ENCODE measurements around the gene GPR3.

GPR3 gene

DNA sequence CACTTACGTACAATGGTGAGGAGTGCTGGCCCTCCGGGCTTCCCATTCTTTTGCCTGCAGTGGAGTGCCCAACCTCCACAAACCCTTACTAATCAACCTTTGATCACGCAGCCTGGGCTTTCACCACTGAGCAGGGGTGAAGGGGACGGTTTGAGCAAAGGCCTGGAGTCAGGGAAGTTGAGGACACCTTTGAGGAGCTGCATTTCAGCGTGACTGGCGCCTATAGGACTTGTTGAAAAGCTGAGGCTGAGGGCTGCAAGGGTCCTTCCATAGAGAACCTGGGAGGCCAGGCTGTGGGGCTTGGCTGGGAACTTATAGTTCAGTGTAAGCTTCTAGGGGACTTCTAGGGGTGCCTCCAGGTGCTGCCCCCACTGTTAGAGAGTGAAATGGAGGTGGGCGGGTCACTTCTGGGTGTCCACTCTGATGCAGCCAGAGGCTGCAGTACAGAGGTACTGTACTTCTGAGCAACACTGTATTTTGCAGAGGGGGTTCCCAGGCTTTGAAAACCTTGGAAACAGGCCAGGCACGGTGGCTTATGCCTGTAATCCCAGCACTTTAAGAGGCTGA is 40.8 kb upstream of the GPR3 start:
- Histone ChIP-seq H3K27me3 (ENCODE audit: control insufficient read depth, insufficient read depth, low read length) (peaks cover 6% of the 10 kb centered on the region), H3K9me3 (ENCODE audit: control insufficient read depth, insufficient read depth, low read length) (no peaks in the 10 kb centered on the region), H3K4me3 (ENCODE audit: low read depth, low read length) (peak overlapping the region; percentile 71), H3K9ac (ENCODE audit: low read depth, low read length) (peak overlapping the region; percentile 76), H3K4me1 (ENCODE audit: control insufficient read depth, insufficient read depth, low read length) (peaks cover 6% of the 10 kb centered on the region), H3K36me3 (ENCODE audit: control insufficient read depth, insufficient read depth, low read length) (peaks cover 2% of the 10 kb centered on the region)

DNA sequence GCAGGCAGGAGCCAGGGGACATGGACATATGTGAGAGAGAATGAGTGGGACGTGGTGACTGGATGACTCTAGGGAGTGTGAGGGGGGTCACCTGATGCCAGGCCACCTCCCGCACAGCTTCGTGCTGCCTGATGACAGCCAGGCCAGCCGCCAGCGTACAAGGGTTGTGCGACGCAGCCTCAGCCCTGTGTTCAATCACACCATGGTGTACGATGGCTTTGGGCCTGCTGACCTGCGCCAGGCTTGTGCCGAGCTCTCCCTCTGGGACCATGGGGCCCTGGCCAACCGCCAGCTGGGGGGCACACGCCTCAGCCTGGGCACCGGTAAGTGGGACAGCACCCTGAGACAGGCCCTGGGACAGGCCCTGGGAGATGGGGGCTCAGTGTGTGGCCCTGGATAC is 39.3 kb upstream of the GPR3 start:
- H3K9me3 ChIP-seq (ENCODE audit: control insufficient read depth, insufficient read depth, low read length) = no peaks in the 10 kb centered on the region
- H3K36me3 ChIP-seq (ENCODE audit: control insufficient read depth, insufficient read depth, low read length) = no peaks in the 10 kb centered on the region
- H3K27me3 ChIP-seq (ENCODE audit: control insufficient read depth, insufficient read depth, low read length) = peaks cover 12% of the 10 kb centered on the region
- H3K4me1 ChIP-seq (ENCODE audit: control insufficient read depth, insufficient read depth, low read length) = peaks cover 5% of the 10 kb centered on the region
- no peak overlapping the region for H3K9ac ChIP-seq (ENCODE audit: low read depth, low read length)
- H3K4me3 ChIP-seq (ENCODE audit: low read depth, low read length) = no peak overlapping the region

DNA sequence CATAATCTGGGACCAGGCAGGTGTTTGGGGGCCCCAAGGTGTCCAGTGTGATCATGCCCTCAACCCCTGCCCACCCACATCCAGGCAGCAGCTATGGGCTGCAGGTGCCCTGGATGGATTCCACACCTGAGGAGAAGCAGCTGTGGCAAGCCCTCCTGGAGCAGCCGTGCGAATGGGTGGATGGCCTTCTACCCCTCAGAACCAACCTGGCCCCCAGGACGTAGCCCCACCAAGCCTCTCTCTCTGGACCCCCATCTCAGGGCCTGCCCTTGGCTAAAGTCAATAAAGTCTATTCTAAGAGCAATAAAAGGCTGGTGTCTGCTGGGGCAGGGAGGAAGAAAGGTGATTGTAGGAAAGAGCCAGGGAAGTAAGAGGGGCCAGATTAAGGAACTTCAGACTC is 38.8 kb upstream of the GPR3 start:
- peaks cover 5% of the 10 kb centered on the region for H3K4me1 ChIP-seq (ENCODE audit: control insufficient read depth, insufficient read depth, low read length)
- H3K27me3 ChIP-seq (ENCODE audit: control insufficient read depth, insufficient read depth, low read length) = peaks cover 17% of the 10 kb centered on the region

DNA sequence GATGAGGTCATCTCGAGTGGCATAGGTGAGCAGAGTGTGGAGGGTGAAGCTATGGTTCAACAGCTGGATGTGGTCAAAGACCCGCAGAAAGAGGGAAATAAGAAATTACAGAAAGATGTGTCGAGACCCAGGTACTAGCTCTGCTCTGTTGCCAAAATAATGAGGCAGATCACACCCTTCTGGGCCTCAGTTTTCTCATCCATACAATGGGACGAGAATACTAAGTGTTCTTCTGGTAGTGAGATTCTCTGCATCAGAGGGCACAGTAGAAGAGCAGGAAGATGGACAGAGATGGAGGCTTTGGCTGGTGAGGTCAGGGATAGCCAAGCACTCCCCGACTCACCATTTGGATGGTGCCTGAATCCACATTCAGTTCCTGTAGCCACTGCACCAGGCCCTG is 36.7 kb upstream of the GPR3 start:
- H3K27me3 ChIP-seq (ENCODE audit: control insufficient read depth, insufficient read depth, low read length) = peaks cover 29% of the 10 kb centered on the region
- H3K9me3 ChIP-seq (ENCODE audit: control insufficient read depth, insufficient read depth, low read length) = no peaks in the 10 kb centered on the region
- no peaks in the 10 kb centered on the region for H3K36me3 ChIP-seq (ENCODE audit: control insufficient read depth, insufficient read depth, low read length)
- H3K4me3 ChIP-seq (ENCODE audit: low read depth, low read length) = no peak overlapping the region
- H3K9ac ChIP-seq (ENCODE audit: low read depth, low read length) = no peak overlapping the region
- peaks cover 3% of the 10 kb centered on the region for H3K4me1 ChIP-seq (ENCODE audit: control insufficient read depth, insufficient read depth, low read length)

More for the DNA sequence above, 38.8 kb upstream of the GPR3 start:
- no peaks in the 10 kb centered on the region for H3K36me3 ChIP-seq (ENCODE audit: control insufficient read depth, insufficient read depth, low read length)
- no peak overlapping the region for H3K4me3 ChIP-seq (ENCODE audit: low read depth, low read length)
- H3K9ac ChIP-seq (ENCODE audit: low read depth, low read length) = no peak overlapping the region
- H3K9me3 ChIP-seq (ENCODE audit: control insufficient read depth, insufficient read depth, low read length) = no peaks in the 10 kb centered on the region

DNA sequence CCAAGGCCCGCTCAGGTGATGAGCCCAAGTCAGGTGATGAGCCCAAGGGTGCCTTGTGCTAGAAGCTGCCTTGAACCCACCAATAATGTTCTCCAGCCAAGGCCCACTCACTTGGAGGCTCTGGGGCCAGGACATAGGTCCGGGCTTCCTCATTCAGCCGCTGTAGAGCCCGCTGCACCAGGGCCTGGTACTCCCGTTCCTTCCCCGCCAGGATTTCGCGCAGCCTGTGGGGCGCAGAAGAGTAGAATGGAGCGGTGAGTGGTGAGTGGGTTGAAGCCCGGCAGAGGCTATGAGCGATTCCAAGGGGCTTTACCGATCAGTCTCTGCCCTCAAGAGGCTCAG is 36.2 kb upstream of the GPR3 start:
- peaks cover 3% of the 10 kb centered on the region for H3K4me1 ChIP-seq (ENCODE audit: control insufficient read depth, insufficient read depth, low read length)
- no peak overlapping the region for H3K4me3 ChIP-seq (ENCODE audit: low read depth, low read length)
- H3K9ac ChIP-seq (ENCODE audit: low read depth, low read length) = no peak overlapping the region
- H3K36me3 ChIP-seq (ENCODE audit: control insufficient read depth, insufficient read depth, low read length) = no peaks in the 10 kb centered on the region
- peaks cover 35% of the 10 kb centered on the region for H3K27me3 ChIP-seq (ENCODE audit: control insufficient read depth, insufficient read depth, low read length)
- no peaks in the 10 kb centered on the region for H3K9me3 ChIP-seq (ENCODE audit: control insufficient read depth, insufficient read depth, low read length)

DNA sequence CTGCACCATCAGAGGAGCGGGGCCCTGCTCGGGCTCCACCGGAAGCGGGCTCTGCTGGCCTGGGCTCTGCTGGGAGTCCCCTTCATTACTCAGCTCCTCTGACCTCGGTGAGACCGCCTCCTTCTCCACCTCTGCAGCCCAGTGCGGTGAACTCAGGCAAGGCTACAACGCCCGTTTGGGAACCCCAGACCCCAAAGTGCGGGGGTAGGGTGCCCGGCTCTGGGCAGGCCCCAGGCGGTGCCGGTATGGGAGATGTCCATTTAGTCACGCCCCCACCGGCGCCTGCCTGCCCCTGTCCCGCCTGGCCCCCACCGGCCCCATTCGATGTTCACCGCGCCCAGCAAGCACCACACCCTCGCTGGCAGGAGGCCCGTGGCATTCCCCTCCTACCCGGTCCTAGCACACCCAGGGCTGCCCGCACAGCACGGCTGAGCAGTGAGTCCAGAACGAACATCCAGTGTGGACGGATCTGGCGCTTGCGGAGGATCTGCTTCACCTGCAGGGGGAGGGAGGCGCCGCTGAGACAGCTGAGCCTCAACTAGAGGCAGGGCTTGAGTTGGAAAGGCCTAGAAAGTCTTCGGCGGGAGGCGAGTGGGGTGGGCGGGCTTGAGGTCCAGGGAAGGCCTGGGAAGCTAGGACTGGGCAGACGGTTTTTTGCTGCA is 35.7 kb upstream of the GPR3 start:
- no peaks in the 10 kb centered on the region for H3K9me3 ChIP-seq (ENCODE audit: control insufficient read depth, insufficient read depth, low read length)
- peaks cover 40% of the 10 kb centered on the region for H3K27me3 ChIP-seq (ENCODE audit: control insufficient read depth, insufficient read depth, low read length)
- H3K4me1 ChIP-seq (ENCODE audit: control insufficient read depth, insufficient read depth, low read length) = peaks cover 3% of the 10 kb centered on the region
- no peak overlapping the region for H3K9ac ChIP-seq (ENCODE audit: low read depth, low read length)
- H3K4me3 ChIP-seq (ENCODE audit: low read depth, low read length) = no peak overlapping the region
- H3K36me3 ChIP-seq (ENCODE audit: control insufficient read depth, insufficient read depth, low read length) = no peaks in the 10 kb centered on the region

DNA sequence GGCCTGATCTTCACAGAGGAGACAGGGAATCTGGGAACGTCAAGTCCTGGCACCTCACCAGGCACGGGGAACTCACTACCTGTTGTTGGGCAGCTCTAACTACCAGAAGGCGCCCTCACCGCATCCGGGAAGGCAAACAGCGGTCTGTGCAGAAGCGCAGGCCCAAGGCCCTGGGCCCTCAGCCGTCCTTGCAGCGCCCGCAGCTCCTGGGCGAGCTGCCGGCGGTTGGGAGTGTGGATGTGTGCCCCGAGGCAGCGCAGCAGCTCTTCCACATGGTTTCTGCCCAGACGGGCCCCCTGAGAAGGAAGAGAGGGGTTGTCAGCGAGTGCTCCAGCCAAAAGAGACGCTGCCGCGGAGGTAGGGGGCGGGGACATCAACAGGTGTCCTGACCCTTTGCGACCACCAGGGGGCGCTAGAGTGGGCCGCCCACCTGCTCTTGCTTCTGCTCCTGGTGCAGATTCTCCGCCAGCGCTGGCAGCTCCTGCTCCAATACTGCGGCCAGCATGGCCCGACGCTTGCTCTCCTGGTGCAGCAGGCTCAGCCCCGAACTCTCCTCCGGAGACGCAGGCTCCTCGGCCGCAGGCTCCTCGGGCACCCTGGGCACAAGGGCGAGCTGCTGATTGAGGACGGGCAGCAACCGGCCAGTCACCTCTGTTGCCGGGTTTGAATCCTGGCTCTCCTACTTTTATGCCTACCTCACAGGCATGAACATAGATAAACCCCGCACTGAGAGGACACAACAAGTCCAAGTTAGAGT is 35.0 kb upstream of the GPR3 start:
- Histone ChIP-seq H3K9me3 (ENCODE audit: control insufficient read depth, insufficient read depth, low read length) (no peaks in the 10 kb centered on the region), H3K4me1 (ENCODE audit: control insufficient read depth, insufficient read depth, low read length) (peaks cover 3% of the 10 kb centered on the region), H3K4me3 (ENCODE audit: low read depth, low read length) (peak overlapping the region; percentile 39), H3K9ac (ENCODE audit: low read depth, low read length) (no peak overlapping the region), H3K27me3 (ENCODE audit: control insufficient read depth, insufficient read depth, low read length) (peaks cover 45% of the 10 kb centered on the region), H3K36me3 (ENCODE audit: control insufficient read depth, insufficient read depth, low read length) (no peaks in the 10 kb centered on the region)

DNA sequence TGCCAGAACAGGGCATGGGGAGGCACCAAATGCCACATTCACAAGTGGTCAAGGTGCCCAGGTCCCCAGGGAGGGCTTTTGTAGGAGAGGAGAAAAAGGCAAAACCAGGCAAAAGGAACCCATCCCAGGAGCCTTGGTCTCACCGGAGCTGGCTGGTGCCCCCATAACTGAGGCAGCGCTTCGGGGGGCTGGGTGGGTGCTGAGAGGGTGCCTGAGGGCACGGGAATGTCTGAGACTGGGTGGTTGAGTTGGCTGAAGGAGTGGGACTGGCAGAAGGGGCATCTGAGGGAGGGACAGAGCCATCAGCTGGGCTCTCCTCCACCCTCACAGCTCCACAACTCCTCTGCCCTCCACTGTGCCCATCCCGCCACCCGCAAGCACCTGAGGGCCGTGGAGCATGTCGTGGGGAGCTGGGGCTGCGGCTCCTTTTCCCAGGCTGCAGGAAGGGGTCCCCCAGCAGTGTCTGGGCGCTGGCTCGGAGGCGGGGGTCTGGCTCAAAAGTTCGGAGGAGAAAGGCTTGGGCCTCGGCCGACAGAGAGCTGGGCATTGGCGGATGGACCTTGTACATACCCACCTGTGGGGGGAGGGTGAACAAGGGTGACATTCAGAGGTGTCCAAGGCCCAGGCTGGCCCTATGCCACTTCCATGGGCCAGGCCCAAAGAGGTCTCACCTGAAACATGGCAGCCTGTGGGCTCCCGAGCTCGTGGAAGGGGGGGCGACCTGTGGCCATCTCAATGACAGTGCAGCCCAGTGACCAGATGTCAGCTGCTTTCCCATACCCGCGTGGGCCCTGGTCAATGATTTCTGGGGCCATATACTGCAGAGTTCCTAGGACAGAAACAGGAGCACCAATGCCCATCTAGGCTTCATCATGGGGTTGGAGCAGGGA is 34.1 kb upstream of the GPR3 start:
- H3K9ac ChIP-seq (ENCODE audit: low read depth, low read length) = no peak overlapping the region
- peaks cover 3% of the 10 kb centered on the region for H3K4me1 ChIP-seq (ENCODE audit: control insufficient read depth, insufficient read depth, low read length)
- no peaks in the 10 kb centered on the region for H3K36me3 ChIP-seq (ENCODE audit: control insufficient read depth, insufficient read depth, low read length)
- H3K27me3 ChIP-seq (ENCODE audit: control insufficient read depth, insufficient read depth, low read length) = peaks cover 45% of the 10 kb centered on the region
- H3K9me3 ChIP-seq (ENCODE audit: control insufficient read depth, insufficient read depth, low read length) = no peaks in the 10 kb centered on the region
- H3K4me3 ChIP-seq (ENCODE audit: low read depth, low read length) = no peak overlapping the region

DNA sequence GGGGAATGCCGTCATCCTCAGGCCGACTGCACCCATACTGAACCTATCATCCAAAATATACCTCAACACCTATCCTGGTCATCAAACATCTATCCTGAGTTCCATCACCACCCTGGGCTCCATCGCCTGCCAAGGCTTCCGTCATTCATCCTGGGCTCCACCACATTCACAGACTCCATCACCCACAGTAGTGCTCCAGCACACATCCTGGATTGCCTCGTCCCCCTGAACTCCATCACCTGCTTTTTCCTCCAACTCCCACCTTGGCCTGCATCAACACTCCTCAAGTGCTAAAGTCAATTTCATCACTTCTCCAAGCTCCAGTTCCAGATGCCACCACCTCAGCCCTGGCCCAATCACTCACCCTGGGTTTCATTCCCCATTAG is 33.5 kb upstream of the GPR3 start:
- Histone ChIP-seq H3K36me3 (ENCODE audit: control insufficient read depth, insufficient read depth, low read length) (no peaks in the 10 kb centered on the region), H3K9me3 (ENCODE audit: control insufficient read depth, insufficient read depth, low read length) (no peaks in the 10 kb centered on the region), H3K9ac (ENCODE audit: low read depth, low read length) (no peak overlapping the region), H3K4me3 (ENCODE audit: low read depth, low read length) (no peak overlapping the region), H3K4me1 (ENCODE audit: control insufficient read depth, insufficient read depth, low read length) (peaks cover 3% of the 10 kb centered on the region), H3K27me3 (ENCODE audit: control insufficient read depth, insufficient read depth, low read length) (peaks cover 48% of the 10 kb centered on the region)

DNA sequence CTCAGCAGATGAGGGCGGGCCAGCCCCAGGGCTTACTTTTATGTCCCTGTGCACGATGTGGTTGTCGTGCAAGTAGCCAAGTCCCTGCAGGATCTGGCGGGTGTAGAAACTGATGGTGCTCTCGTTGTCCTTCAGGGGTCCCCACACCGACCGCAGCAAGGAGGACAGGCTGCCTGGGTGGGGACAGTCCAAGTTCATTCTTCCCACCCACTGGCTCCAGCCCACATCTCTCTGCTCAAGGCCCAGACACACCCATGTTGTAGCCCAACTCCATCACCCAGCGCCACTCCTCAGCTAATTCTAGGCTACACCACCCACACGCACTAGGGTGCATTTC is 32.6 kb upstream of the GPR3 start:
- peaks cover 48% of the 10 kb centered on the region for H3K27me3 ChIP-seq (ENCODE audit: control insufficient read depth, insufficient read depth, low read length)
- no peaks in the 10 kb centered on the region for H3K9me3 ChIP-seq (ENCODE audit: control insufficient read depth, insufficient read depth, low read length)
- H3K9ac ChIP-seq (ENCODE audit: low read depth, low read length) = no peak overlapping the region
- peak overlapping the region; percentile 77 for H3K4me3 ChIP-seq (ENCODE audit: low read depth, low read length)
- H3K4me1 ChIP-seq (ENCODE audit: control insufficient read depth, insufficient read depth, low read length) = peaks cover 8% of the 10 kb centered on the region
- no peaks in the 10 kb centered on the region for H3K36me3 ChIP-seq (ENCODE audit: control insufficient read depth, insufficient read depth, low read length)

DNA sequence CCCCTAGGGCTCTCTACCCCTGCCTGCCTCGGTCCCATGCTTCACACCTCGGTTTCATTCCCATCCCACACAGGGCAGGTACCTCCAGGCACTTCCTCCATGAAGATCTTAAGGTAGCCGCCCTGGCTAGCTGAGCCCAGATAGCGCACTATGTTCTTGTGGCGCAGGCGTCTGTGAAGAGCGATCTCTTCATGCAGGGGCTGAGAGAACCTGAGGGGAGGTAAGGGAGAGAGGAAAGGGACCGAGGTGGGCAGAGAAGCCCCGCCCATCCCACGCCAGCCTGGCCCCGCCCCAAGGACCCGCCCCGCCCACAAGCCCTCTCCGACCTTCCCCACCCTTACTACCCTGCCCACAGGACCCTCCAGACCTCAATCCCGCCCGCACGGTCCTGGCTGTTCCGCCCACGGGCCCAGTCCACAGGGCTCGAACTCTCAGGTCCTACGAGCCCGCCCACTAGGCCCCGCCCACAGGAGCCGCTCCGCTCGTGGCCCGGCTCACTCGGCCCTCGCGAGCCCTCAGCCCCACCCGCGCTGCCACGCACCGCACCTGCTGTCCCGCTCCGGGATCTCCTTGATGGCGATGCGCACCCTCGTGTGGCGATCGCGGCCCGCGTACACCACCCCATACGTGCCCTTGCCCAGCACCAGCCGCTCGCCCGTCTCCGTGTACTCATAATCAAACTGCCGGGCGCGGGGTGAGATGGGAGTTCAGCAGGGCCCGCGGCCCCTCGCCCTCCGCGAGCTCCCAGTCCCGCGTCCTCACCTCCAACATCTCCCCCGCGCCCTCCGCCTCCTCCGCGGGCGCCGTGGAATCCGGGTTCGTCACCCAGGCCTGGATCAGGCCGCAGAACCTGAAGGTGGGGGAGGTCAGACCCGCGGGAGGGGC is 32.0 kb upstream of the GPR3 start:
- peak overlapping the region; percentile 77 for H3K4me3 ChIP-seq (ENCODE audit: low read depth, low read length)
- no peak overlapping the region for H3K9ac ChIP-seq (ENCODE audit: low read depth, low read length)
- peaks cover 13% of the 10 kb centered on the region for H3K4me1 ChIP-seq (ENCODE audit: control insufficient read depth, insufficient read depth, low read length)
- H3K27me3 ChIP-seq (ENCODE audit: control insufficient read depth, insufficient read depth, low read length) = peaks cover 48% of the 10 kb centered on the region
- H3K36me3 ChIP-seq (ENCODE audit: control insufficient read depth, insufficient read depth, low read length) = no peaks in the 10 kb centered on the region
- no peaks in the 10 kb centered on the region for H3K9me3 ChIP-seq (ENCODE audit: control insufficient read depth, insufficient read depth, low read length)
